Measurements from ENCODE around the gene MGAT4A.
A peak's percentile ranks its signal among the peaks of the same experiment; 100 is the strongest.
"Not testable (repeated sequence)": the region's sequence is repeated elsewhere in the genome, so short reads cannot be mapped to it uniquely, and the experiment has no call there.

MGAT4A gene

DNA sequence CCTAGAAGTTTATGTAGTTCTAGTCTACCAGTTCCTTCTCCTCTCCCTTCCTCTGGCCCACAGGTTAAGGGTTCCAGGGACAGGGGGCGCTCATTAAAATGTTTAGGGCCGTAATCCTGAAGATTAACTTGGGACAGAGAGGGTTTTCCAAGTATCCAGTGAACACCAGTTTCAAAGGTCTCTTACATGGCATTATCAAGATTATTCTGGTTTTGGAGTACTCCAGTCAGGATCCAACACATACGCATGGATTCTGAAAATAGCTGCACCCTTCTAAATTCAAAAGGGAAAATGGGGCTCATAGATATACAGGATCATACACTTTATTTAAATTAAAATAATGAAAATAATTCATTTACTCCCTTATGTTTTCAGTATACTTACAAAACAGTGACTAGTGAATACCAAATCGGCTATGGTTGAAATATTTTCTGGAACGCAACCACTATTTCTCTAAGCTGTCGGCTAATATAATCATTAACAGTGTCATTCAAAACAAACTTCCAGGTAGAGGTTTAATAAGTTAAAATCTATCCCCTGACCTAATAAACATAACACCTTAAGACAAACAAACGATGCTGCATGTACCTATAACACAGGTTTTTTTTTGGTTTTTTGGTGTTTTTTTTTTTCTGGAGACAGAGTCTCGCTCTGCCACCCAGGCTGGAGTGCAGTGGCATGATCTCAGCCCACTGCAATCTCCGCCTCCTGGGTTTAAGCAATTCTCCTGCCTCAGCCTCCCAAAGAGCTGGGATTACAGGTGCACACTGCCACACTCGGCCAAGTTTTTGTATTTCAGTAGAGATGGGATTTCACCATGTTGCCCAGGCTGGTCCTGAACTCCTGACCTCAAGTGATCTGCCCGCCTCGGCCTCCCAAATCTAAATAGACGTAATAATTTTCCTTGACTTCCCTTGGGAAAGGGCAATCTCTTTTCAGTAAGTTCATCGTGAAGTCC lies 44.7 kb downstream of the MGAT4A start:
- DNase-seq (no peak), ATAC-seq (no peak)
- no peaks in the 10 kb centered on the region for H3K27me3 Mint-ChIP-seq
- H3K27ac Mint-ChIP-seq, result no peak overlapping the region
- H3K9me3 Mint-ChIP-seq, result no peaks in the 10 kb centered on the region
- peak overlapping the region in 1 of 2 donors; percentile 18 for H3K4me3 Mint-ChIP-seq
- peaks cover 93% of the 10 kb centered on the region for H3K4me1 Mint-ChIP-seq

DNA sequence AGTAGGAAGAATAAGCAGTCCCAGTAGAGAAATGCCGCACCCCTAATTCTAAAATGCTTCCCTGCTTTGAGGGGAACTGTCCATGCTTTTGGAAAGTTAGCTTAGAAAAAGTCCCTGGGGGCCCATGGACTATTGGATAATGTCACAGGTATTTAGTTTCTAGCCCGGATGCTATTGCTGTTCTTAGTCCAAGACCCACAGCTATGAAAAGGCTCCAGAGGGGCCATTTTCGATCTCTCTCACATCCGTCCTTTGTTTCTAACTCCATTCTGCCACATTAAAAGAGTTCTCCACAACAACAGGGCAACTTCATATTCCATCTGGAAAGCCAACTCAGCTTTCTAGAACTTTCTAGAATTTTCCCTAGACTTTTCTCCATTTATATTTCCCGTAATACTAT lies 47.2 kb downstream of the MGAT4A start:
- Mint-ChIP-seq H3K27ac (peak overlapping the region; percentile 3 to 42), H3K27me3 (no peaks in the 10 kb centered on the region), H3K9me3 (no peaks in the 10 kb centered on the region), H3K4me1 (peaks cover 83% of the 10 kb centered on the region), H3K4me3 (peak overlapping the region in 1 of 2 donors; percentile 29)
- DNase-seq, result no peak
- ATAC-seq, result no peak

DNA sequence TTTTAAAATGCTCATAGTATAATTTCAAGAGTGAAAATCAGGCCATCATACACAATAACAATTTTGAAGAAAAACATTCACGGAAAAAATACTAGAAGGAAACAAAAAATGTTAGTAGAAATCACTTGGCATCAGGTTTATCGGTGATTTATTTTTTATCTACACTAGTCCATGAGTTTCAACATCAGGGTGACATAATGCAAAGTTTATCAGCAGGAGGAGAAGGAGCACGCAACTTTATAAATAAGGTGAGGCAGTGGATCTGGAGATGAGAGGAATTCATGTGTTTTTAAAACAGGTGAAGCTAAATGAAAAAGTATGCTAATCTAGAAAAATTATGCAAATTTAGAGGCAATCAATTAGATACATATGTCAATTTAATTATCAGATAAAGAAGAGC lies 54.2 kb downstream of the MGAT4A start:
- no peak overlapping the region for H3K4me3 Mint-ChIP-seq
- H3K27ac Mint-ChIP-seq, result no peak overlapping the region
- no peaks in the 10 kb centered on the region for H3K27me3 Mint-ChIP-seq
- DNase-seq (no peak), ATAC-seq (no peak)
- peaks cover 47% of the 10 kb centered on the region for H3K4me1 Mint-ChIP-seq
- H3K9me3 Mint-ChIP-seq, result peaks cover 2 to 3% of the 10 kb centered on the region in 2 donors

DNA sequence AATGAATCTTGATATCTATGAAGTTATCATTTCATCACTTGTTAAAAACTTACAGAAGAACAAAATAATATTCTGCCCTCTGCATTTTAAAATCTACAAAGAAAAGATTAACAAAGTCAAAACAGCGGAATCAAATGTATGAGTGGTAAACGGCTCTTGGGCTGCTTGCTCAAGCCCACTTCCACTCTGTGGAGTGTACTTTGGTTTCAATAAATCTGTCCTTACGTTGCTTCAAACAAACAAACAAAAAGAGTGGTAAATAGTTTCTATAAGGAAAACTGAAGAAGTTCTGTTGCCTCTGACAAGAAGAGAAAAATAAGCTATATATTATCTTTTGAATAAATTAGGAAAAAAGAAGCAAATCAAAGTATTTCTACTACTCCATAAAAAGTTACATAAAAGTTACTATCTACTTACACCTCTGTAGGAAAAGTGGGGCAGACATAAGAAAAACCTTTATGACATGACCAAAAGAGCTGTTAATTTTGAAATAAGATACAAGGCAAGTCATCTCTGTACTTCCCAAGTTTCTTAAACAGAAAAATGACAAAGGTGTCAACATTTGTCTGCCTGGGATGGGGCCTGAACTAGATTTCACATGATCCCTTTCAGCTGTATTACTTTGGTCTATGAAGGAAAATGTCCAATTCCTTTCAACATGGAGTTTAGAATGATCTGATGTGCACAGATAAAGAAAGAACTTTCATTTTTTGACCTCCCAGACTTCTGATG lies 56.5 kb downstream of the MGAT4A start:
- ATAC-seq (no peak), DNase-seq (no peak)
- Mint-ChIP-seq H3K4me1 (peaks cover 48% of the 10 kb centered on the region), H3K4me3 (no peak overlapping the region), H3K9me3 (peaks cover 16 to 17% of the 10 kb centered on the region in 2 donors), H3K27ac (peak overlapping the region in 1 of 2 donors; percentile 70), H3K27me3 (no peaks in the 10 kb centered on the region)

DNA sequence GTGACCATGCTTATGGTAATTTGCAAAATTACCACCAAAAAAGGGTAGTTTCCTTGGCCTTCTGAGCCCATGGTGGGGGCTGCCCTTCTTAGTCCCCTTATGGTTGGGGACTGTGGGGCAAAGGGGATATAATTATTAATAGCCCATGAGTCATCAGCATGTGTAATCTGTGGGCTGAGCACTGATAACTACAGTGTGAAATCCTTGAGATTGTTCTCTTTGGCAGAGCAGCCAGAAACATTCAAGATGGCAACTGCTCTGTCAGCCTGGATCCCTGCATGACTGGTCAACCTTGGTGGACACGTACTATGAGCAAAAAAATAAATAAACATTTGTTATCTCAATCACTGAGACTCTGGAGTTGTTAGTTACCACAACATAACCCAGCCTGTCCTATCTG lies 61.3 kb downstream of the MGAT4A start:
- ATAC-seq, result no peak
- no peak overlapping the region for H3K27ac Mint-ChIP-seq
- DNase-seq, result no peak
- H3K4me3 Mint-ChIP-seq, result no peak overlapping the region
- H3K27me3 Mint-ChIP-seq, result no peaks in the 10 kb centered on the region
- peaks cover 54% of the 10 kb centered on the region for H3K4me1 Mint-ChIP-seq
- peaks cover 32 to 37% of the 10 kb centered on the region in 2 donors for H3K9me3 Mint-ChIP-seq

DNA sequence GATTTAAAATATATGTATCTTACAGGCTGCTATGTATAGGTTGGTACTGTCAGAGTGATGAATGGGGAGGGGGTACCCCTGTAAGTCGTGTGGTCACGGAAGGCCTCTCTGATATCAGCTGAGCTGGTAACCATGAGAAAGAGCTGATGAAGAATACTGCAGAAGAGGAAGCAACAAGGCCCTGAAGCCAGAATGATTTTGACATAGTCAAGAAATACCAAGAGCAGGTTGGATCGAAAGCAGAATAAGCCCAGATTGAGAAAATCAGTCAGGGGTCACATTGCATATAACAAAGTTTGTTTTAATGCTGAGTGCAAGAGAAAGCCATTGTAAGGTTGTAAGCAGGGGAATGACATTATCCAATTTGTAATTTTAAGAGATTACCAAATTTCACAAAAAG lies 65.3 kb downstream of the MGAT4A start:
- Mint-ChIP-seq H3K4me1 (peaks cover 59% of the 10 kb centered on the region), H3K27me3 (no peaks in the 10 kb centered on the region), H3K4me3 (peak overlapping the region; percentile 6 to 52), H3K9me3 (peaks cover 21 to 24% of the 10 kb centered on the region in 2 donors), H3K27ac (peak overlapping the region; percentile 83 to 99)
- DNase-seq (no peak), ATAC-seq (no peak)

DNA sequence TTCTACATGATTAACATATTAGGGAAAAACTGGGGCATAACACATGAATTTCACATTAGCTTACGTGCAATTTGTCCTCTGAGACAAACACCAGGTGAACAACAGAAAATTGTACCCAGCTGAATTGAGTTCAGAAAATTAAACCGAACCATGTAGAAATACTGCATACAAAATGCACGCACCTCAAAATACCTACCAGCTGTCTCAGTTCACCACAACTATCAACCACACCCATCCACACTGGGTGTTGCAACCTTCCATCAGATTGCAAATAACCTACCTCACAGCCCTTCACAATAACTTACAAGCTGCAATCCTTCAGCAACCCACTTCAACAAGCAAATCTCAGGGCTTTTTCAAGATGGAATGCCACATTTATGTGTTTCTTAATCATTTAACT lies 66.6 kb downstream of the MGAT4A start:
- H3K4me1 Mint-ChIP-seq, result peaks cover 64% of the 10 kb centered on the region
- peak overlapping the region; percentile 83 to 99 for H3K27ac Mint-ChIP-seq
- DNase-seq (peak; percentile 56 to 77), ATAC-seq (peak; percentile 82)
- no peaks in the 10 kb centered on the region for H3K27me3 Mint-ChIP-seq
- peaks cover 28 to 32% of the 10 kb centered on the region in 2 donors for H3K9me3 Mint-ChIP-seq
- H3K4me3 Mint-ChIP-seq, result peak overlapping the region; percentile 16 to 61

DNA sequence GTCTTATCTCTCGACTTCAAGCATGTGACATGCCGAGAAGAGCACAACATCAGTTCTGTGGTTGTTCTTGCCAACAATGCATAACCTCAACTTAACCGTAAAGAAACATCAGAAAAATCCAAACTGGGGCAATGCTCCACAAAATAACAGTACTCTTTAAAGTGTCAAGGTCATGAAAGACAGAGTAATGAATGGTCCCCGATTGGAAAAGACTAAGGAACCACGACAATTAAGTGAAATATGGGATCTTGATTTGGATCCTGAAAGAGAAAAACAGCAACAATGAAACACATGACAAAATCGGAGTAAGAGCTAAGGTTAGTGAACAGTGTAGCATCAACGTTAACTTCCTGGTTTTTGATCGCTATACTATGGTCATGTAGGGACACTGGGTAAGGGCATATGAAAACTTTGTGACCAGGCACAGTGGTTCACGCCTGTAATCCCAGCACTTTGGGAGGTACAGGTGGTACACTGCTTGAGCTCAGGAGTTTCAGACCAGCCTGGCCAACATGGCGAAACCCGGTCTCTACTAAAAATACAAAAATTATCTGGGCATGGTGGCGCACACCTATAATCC lies 67.3 kb downstream of the MGAT4A start:
- Mint-ChIP-seq H3K27me3 (no peaks in the 10 kb centered on the region), H3K27ac (peak overlapping the region; percentile 99), H3K9me3 (peaks cover 28 to 34% of the 10 kb centered on the region in 2 donors), H3K4me1 (peaks cover 71% of the 10 kb centered on the region), H3K4me3 (peak overlapping the region; percentile 77 to 79)
- ATAC-seq (peak; percentile 71), DNase-seq (peak; percentile 30 to 31)

DNA sequence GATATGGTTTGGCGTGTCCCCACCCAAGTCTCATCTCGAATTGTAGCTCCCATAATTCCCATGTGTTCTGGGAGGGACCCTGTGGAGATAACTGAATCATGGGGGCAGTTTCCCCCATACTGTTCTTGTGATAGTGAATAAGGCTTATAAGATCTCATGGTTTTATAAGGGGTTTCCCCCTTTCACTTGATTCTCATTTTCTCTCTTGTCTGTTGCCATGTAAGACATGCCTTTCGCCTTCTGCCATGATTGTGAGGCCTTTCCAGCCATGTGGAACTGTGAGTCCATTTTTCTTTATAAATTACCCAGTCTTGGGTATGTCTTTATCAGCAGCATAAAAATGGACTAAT lies 71.5 kb downstream of the MGAT4A start:
- H3K4me1 Mint-ChIP-seq, result peaks cover 69% of the 10 kb centered on the region
- DNase-seq, result peak in 1 of 2 donors; percentile 48
- ATAC-seq, result peak; percentile 60
- peak overlapping the region; percentile 79 to 82 for H3K4me3 Mint-ChIP-seq
- H3K27ac Mint-ChIP-seq, result peak overlapping the region; percentile 96
- peaks cover 8 to 18% of the 10 kb centered on the region in 2 donors for H3K9me3 Mint-ChIP-seq
- H3K27me3 Mint-ChIP-seq, result not testable (repeated sequence)

DNA sequence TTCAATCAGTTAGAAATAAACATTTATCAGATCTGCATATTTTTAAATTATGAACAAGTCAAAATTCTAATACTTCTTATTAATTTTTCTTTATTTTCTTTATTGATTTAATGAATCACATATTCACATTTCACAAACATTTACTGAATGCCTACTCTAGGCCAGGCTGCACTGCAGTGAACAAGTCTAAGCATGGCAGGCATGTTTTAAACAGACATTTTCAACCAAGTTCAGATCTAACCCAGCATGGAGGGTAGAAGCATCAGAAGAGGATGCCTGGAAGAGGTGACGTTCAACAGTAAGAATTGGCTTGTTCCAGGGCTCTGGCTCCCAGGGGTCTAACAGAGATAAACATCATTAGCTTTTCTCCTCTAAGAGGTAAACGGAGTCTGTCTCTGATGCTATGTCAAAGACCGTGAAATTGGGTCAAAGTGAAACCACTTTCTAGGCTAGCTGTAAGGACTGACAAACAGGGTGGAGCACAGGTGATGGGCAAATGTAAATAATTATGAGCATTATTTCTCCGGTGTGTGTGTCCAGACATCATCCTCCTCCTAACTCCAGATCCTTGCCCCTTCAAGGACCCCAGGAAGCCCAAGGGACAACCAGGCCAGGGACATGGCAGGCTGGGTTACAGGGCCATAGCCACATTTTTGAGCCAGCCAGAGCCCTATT lies 72.0 kb downstream of the MGAT4A start:
- ATAC-seq (peak; percentile 57), DNase-seq (peak in 1 of 2 donors; percentile 38)
- Mint-ChIP-seq H3K9me3 (peaks cover 8 to 18% of the 10 kb centered on the region in 2 donors), H3K27me3 (no peaks in the 10 kb centered on the region), H3K4me3 (peak overlapping the region; percentile 79 to 82), H3K4me1 (peaks cover 70% of the 10 kb centered on the region), H3K27ac (peak overlapping the region; percentile 96)

DNA sequence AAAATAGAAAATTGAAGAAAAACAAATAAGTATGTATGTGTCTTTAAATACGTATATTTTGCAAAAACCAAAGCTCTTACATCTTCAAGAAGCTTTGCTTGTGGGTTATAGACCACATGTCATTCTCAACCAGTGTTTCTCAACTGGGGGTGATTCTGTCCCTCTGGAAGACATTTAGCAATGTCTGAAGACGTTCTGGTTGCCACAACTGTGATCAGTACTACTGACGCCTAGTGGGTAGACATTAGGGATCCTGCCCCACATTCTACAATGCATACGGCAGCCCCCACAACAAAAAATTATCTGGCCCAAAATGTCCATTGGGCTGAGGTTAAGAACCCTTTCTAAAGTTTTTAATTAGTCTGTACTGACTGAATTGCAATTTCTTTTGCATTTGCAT lies 74.1 kb downstream of the MGAT4A start:
- Mint-ChIP-seq H3K4me1 (peaks cover 82% of the 10 kb centered on the region), H3K4me3 (peak overlapping the region; percentile 63 to 79), H3K27me3 (no peaks in the 10 kb centered on the region), H3K9me3 (peaks cover 8 to 18% of the 10 kb centered on the region in 2 donors), H3K27ac (peak overlapping the region; percentile 73 to 95)
- peak; percentile 84 for ATAC-seq
- peak; percentile 42 to 52 for DNase-seq

DNA sequence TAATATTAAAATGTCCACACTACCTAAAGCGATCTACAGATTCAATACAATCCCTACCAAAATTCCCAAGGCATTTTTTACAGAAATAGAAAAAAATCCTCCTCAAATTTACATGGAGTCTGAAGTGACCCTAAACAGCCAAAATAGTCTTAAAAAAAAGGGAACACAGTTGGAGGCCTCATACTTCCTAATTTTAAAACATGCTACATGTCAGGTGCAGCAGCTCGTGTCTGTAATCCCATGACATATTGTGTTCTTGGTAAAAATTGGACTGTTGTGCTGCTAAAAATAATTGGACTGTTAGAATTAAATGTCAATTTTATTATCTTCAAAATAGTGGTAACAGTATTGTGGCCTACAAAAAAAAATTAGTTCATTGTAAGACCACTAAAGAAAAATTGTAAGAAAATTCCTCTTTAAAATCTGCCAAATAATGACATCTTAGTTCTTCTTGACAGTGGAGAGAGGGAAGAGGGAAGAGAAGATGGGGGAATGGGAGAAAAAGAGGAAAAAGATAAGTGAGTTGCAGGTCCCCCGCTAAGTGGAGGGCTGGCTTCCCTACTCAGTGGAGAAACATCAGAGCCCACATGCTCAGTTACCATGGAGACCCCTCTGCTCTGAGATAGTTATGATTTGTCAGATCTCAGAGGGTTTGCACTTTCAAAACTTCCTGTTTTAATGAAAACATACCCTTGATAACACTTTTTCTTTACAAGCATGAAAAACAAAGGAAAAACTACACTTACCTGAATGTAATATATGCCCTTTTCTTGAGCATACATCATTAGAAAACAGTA lies 76.0 kb downstream of the MGAT4A start:
- DNase-seq (peak in 1 of 2 donors; percentile 43), ATAC-seq (peak; percentile 80)
- Mint-ChIP-seq H3K27ac (peak overlapping the region; percentile 75 to 97), H3K4me1 (peaks cover 82% of the 10 kb centered on the region), H3K4me3 (peak overlapping the region; percentile 58 to 80), H3K9me3 (peaks cover 8 to 14% of the 10 kb centered on the region in 2 donors), H3K27me3 (no peaks in the 10 kb centered on the region)

DNA sequence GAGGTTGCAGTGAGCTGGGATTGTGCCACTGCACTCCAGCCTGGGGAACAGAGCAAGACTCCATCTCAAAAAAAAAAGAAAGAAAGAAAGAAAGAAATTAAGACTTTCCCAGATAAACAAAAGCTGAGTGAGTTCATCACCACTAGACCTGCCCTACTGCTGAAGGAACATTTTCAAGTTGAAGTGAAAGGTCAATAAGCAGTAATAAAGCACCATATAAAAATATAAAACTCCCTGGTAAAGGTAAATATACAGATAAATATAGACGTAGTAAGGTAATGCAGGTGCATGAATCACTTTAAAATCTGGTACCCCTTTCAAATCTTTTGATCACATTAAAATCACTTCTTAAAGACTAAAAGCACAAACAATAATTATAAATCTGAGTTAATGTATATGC lies 79.9 kb downstream of the MGAT4A start:
- H3K4me1 Mint-ChIP-seq, result peaks cover 72% of the 10 kb centered on the region
- H3K9me3 Mint-ChIP-seq, result peaks cover 10 to 13% of the 10 kb centered on the region in 2 donors
- no peaks in the 10 kb centered on the region for H3K27me3 Mint-ChIP-seq
- DNase-seq (no peak), ATAC-seq (no peak)
- H3K4me3 Mint-ChIP-seq, result peak overlapping the region; percentile 44 to 80
- peak overlapping the region; percentile 36 to 93 for H3K27ac Mint-ChIP-seq

DNA sequence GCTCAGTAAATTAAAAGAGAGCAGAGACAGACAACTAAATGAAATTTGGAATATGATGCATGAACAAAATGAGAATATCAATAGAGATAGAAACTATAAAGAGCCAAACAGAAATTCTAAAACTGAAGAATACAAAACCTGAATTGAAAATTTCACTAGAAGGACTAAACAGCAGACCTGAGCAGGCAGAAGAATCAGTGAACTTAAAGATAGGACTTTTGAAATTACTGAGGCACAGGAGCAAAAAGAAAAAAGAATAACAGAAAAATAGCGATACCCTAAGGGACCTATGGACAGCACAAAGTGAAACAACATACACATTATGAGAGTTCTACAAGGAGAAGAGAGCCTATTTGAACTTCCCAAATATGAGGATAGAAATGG lies 80.9 kb downstream of the MGAT4A start:
- ATAC-seq (no peak), DNase-seq (no peak)
- Mint-ChIP-seq H3K27ac (peak overlapping the region; percentile 16 to 76), H3K4me3 (peak overlapping the region; percentile 27 to 57), H3K27me3 (no peaks in the 10 kb centered on the region), H3K9me3 (peaks cover 10 to 13% of the 10 kb centered on the region in 2 donors), H3K4me1 (peaks cover 64% of the 10 kb centered on the region)
